Activated CD4-positive, alpha-beta memory T cell treated with anti-CD3 and anti-CD28 coated beads for 36 hours (primary cell): ENCODE data around the gene SOX1. TPM values are rescaled to one million over a fixed set of nuclear protein-coding genes. Genes with fewer than 3 reads are reported as not detected.

Source experiments
- CTCF ChIA-PET: fragments of 350-600 bp; sonication (Branson Sonifier 250); formaldehyde crosslinking; loops from one replicate; lab custom pipeline; 2021; ENCODE audit warnings: antibody characterized with exemption, inconsistent platforms; lab: Charles Lee
- POLR2A ChIA-PET: fragments of 350-600 bp; sonication (Branson Sonifier 250); formaldehyde crosslinking; loops from one replicate; lab custom pipeline; 2021; ENCODE audit warnings: antibody characterized with exemption; lab: Charles Lee
- DNase-seq: peaks from one replicate; pipeline ENCODE4 v3.0.0-alpha.2; 2020
- H3K27ac Mint-ChIP-seq: one replicate; pipeline ENCODE4 v1.8.0; 2021; ENCODE audit warnings: mixed read lengths
- H3K27me3 Mint-ChIP-seq: one replicate; pipeline ENCODE4 v1.8.0; 2021; ENCODE audit warnings: mixed read lengths
- H3K36me3 Mint-ChIP-seq: one replicate; pipeline ENCODE4 v1.8.0; 2021; ENCODE audit warnings: mixed read lengths
- H3K4me1 Mint-ChIP-seq: one replicate; pipeline ENCODE4 v1.8.0; 2021; ENCODE audit warnings: low read depth, mixed read lengths
- H3K4me3 Mint-ChIP-seq: one replicate; pipeline ENCODE4 v1.8.0; 2021; ENCODE audit warnings: mild to moderate bottlenecking, mixed read lengths
- H3K9me3 Mint-ChIP-seq: one replicate; pipeline ENCODE4 v1.8.0; 2021; ENCODE audit warnings: mixed read lengths
- intact Hi-C: fragments of 100-400 bp; cut with micrococcal nuclease; formaldehyde crosslinking; loops from one replicate; pipeline ENCODE4 v1.15.1; 2023
- total RNA-seq, 2 experiments: library from RNA; stranded (reverse); gene quantifications; one replicate each; pipeline ENCODE4 v1.2.3, GENCODE V29; 2021

The SOX1 gene
- total RNA-seq, 2 experiments from 2014 or later = not detected

DNA sequence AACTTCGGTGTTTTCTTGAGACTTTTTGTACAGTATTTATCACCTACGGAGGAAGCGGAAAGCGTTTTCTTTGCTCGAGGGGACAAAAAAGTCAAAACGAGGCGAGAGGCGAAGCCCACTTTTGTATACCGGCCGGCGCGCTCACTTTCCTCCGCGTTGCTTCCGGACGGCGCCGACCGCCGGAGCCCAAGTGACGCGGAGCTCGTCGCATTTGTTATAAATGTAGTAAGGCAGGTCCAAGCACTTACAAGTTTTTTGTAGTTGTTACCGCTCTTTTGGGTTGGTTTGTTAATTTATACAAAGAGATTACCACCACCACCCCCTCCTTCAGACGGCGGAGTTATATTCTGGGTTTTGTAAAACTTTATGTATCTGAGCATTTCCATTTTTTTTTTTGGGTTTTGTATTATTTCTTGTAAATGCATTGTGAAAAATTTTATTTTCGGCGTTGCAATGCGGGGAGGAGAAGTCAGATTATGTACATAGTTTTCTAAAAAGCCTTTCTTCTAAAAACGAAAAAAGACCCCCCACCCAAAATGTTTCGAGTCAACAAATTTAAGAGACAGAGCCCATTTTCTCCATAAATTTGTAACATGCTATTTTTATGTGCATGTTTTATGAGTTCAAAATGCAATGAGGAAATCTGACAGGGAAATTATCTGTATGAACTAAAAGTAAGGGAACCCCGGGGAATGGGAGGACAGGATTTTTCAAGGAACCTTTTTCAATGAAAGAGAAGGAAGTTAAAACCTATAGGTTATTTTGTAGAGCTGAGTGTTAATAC is 2.3 kb downstream of the SOX1 start:
- peak overlapping the region; percentile 21 for H3K4me3 Mint-ChIP-seq
- CTCF ChIA-PET = no interaction called here
- H3K27ac Mint-ChIP-seq = no peak overlapping the region
- H3K4me1 Mint-ChIP-seq = peaks cover 14% of the 10 kb centered on the region
- H3K9me3 Mint-ChIP-seq = no peaks in the 10 kb centered on the region
- peaks cover 12% of the 10 kb centered on the region for H3K36me3 Mint-ChIP-seq
- POLR2A ChIA-PET = no interaction called here
- intact Hi-C loops = no loop called here
- peaks cover 51% of the 10 kb centered on the region for H3K27me3 Mint-ChIP-seq
- no peak for DNase-seq

DNA sequence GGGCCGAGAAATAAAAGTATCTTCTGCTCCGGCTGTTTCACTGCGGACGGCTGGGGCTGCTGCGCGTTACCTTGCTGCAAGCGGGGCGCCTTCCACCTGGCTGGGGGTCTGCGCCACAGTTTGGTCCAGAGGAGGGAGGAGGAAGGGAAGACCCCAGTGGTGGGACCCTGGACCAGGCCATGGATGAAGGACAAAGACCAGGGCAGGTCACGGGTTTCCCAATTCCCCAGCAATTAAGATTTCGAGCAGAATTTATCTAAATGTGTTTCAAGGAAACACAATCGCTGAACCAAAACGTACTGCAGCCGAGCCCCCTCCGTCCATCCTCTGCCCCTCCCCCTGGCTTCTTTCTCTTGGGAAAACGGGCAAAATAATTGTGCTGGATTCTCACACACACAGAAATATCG is 2.9 kb downstream of the SOX1 start:
- ChIA-PET CTCF (no interaction called here), POLR2A (no interaction called here)
- Mint-ChIP-seq H3K36me3 (peaks cover 12% of the 10 kb centered on the region), H3K4me3 (no peak overlapping the region), H3K9me3 (no peaks in the 10 kb centered on the region), H3K27me3 (peaks cover 54% of the 10 kb centered on the region), H3K27ac (no peak overlapping the region), H3K4me1 (peaks cover 14% of the 10 kb centered on the region)
- intact Hi-C loops = no loop called here
- DNase-seq = no peak

DNA sequence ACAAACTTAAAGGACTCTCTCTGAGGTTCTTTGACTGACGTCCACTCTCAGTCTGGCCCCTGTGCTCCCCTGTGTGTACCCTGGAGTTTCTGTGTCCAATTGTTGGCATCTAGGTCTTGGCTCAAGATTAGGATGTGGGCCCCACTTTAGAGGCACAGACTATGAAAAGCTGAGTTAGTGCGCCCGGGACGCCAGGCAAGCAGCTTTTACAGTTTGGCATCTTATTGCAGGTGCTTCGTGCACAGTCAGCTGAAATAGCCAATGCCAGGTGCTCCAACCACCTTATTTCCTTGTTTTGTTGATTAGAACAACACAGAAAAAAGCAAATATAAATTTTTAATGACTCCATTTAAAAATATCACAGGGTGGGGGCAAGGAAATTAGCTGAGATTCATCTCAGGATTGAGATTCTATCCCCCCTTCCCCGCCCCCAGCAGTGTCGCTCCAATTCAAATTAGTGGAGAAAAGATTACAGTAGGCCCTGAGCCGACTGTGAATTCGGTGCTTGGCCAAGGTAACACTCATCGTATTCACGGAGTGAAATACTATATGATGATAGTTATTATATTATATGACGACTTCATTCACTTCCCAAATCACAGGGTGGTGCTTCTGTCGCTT is 4.3 kb downstream of the SOX1 start:
- ChIA-PET CTCF (no interaction called here), POLR2A (no interaction called here)
- no peak for DNase-seq
- intact Hi-C loops = no loop called here
- H3K36me3 Mint-ChIP-seq = peaks cover 12% of the 10 kb centered on the region
- H3K27me3 Mint-ChIP-seq = peaks cover 55% of the 10 kb centered on the region
- no peaks in the 10 kb centered on the region for H3K9me3 Mint-ChIP-seq
- H3K27ac Mint-ChIP-seq = no peak overlapping the region
- no peak overlapping the region for H3K4me3 Mint-ChIP-seq
- peaks cover 8% of the 10 kb centered on the region for H3K4me1 Mint-ChIP-seq

DNA sequence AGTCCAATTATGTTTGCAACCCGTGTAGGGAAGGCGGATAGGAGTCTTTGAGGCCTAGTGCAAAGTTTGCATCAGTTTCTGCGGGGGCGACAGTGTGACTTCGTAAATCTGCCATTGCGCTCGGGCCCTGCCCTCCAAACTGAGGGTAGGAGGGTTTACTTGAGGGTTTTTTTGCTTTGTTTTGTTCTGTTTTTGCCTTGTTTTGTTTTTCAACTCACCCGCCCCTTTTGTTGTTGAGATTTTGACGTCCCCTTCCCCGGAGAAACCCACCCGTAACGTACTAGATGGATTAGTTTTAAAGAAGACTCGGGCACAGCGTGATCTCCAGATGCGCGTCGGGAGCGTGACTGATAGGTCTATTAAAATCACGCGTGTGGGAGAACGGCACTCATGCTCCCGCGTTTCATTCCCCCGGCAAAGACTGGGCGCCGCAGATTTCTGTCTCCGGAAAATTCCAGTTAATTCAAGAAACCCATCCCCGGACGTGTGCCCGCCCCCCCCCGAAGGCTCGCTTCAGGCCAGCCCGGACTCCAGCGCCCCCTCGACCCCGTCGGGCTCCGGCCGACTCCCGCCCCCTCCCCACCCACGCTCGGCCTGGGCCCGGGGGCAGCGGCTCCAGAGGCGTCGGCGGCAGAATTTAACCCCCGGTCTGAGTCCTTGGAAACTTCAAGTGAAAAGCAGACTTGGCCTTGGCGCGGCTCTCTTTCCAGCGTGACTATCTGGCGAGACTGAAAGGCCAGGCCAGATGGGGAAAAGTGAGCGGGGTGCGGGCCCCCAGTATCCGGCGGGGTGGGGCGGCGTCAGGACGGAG is 5.0 kb downstream of the SOX1 start:
- POLR2A ChIA-PET = no interaction called here
- H3K27ac Mint-ChIP-seq = no peak overlapping the region
- H3K36me3 Mint-ChIP-seq = peaks cover 12% of the 10 kb centered on the region
- H3K9me3 Mint-ChIP-seq = no peaks in the 10 kb centered on the region
- H3K4me1 Mint-ChIP-seq = peaks cover 8% of the 10 kb centered on the region
- H3K27me3 Mint-ChIP-seq = peaks cover 59% of the 10 kb centered on the region
- CTCF ChIA-PET = no interaction called here
- DNase-seq = no peak
- H3K4me3 Mint-ChIP-seq = no peak overlapping the region
- intact Hi-C loops = no loop called here

DNA sequence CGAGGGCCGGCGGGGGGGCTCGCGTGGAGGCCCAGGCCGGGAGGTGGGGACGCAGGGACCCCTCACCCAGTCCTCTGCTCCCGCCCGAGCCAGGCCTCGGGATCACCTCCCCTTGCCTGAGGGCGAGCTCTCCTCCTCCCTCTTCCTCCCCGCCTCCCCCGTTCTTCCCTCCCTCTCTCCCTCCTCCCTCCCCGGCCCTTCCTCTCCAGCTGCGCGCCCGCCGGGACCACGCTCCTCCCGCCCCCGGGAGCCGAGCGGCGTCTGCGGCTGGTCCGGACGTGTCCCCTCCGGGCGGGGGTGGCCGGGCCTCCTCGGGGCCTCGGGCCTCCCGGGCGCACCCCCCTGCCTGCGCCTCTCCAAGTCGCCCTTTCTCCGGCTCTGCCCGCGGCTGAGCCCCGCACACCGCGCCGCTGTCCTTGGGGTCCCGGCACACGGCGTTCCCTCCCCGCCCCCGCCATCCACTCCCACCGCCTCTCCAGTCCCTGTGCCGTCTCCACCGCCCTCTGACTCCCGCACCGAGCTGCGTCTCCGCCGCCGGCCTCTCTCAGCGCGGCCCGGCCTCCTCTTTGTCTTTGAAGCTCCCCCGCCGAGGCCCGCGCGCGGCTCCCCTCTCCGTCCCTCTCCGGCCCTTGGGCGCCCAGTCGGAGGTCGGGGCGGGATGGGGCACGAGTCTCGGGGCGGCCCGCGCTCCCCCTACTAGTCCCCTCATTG is 5.7 kb downstream of the SOX1 start:
- CTCF ChIA-PET = no interaction called here
- Mint-ChIP-seq H3K4me1 (peaks cover 8% of the 10 kb centered on the region), H3K27ac (no peak overlapping the region), H3K4me3 (no peak overlapping the region), H3K27me3 (peaks cover 61% of the 10 kb centered on the region), H3K9me3 (no peaks in the 10 kb centered on the region), H3K36me3 (peaks cover 12% of the 10 kb centered on the region)
- POLR2A ChIA-PET = no interaction called here
- no peak for DNase-seq
- intact Hi-C loops = no loop called here

DNA sequence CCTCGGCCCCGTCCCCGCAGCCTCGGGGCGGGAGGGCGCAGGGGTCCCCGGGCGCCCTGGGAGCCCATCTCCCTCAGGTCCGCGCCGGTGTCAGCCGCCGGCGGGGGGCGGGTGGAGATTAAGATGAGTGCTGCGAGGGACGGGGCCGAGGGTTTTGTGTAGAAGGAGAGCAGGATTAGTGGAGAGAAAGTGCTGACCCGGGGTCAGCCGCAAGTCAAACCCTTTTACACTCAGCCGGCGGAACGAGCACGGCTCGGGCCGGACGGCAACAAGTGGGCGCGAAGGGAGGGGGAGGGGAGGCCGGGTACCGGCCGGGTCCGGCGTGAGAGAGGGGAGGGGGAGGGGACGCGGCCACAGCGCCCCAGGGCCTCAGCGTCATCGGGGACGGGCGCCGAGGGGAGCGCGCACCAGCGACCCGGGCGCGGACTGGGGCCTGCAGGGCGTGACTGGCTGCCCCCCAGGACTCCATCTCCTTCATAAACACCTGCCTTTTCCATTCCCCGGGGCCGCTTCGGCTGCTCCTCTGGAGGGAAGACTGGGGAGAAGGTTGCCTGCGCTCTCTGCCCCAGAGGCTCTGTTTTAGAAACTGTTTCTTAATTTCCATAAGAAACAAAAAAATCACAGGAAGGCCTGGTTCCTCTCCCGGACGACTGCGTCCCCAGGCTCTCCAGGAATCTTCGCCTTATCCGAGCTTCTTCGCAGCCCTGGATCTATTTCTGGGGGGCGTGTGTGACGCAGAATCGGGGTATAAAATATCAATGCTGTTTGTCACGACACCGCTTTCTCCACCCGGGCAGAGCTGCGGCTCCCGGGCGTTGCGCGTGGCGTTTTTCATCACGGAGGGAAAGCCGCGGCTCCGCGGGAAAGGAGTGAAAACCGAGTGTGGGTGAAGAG is 6.5 kb downstream of the SOX1 start:
- DNase-seq = no peak
- ChIA-PET POLR2A (no interaction called here), CTCF (no interaction called here)
- H3K36me3 Mint-ChIP-seq = peaks cover 12% of the 10 kb centered on the region
- no peak overlapping the region for H3K4me3 Mint-ChIP-seq
- no peak overlapping the region for H3K27ac Mint-ChIP-seq
- intact Hi-C loops = no loop called here
- peaks cover 8% of the 10 kb centered on the region for H3K4me1 Mint-ChIP-seq
- no peaks in the 10 kb centered on the region for H3K9me3 Mint-ChIP-seq
- H3K27me3 Mint-ChIP-seq = peaks cover 65% of the 10 kb centered on the region

DNA sequence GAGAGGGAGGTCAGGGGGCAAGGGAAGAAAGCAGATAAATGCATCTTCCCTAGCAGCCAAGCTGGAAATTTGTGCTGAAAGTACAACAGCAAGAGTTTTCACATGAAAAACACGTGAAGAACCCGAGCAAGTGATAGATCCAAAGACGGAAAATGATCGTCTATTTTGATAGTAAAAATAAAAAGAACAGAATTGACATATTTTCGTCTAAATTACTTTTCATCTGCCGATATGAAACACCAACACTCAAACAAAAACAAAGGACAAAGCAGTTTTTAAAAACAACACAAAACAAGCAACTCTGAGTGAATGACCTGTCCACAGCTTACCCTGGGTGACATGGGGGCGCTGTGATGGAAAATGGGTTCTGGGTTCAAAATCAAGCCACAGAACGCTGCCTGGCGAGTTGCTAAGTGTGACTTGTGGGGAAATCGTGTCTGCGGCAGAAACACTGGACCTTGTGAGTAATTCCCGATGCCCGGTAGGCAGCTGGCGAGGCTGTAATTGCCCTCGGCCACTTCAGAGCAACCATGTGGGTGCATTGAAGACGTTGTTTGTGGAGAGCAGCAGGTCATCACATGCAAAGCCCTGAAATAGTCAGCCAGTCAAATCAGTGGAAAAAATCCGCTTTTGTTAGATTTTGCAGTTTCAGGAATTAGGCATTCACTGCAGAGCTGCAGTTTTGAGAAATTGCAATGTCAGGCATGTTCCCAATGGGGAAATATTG is 7.4 kb downstream of the SOX1 start:
- Mint-ChIP-seq H3K9me3 (no peaks in the 10 kb centered on the region), H3K27ac (no peak overlapping the region), H3K27me3 (peaks cover 59% of the 10 kb centered on the region), H3K4me3 (no peak overlapping the region), H3K4me1 (peaks cover 8% of the 10 kb centered on the region), H3K36me3 (peaks cover 7% of the 10 kb centered on the region)
- DNase-seq = no peak
- CTCF ChIA-PET = no interaction called here
- POLR2A ChIA-PET = no interaction called here
- intact Hi-C loops = no loop called here

DNA sequence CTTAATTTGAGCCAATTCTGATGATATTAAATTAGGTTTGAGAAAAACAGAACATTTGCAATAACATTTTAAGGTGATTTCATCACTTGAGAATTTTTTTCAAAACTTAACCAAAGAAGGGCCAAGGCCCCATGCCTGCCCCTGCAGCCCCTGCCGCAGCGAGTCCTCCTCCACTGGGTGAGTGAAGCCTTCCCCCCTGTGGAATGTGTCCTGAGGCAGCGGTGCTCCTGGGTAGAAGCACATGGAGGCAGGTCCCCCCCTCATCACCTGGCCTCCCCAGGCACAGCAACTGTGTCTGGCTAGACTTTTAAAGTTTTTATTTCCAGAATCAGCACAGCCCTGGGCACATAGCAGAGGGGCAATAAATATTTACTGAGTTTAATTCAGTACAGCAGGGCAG is 10.8 kb downstream of the SOX1 start:
- peaks cover 3% of the 10 kb centered on the region for H3K9me3 Mint-ChIP-seq
- DNase-seq = no peak
- H3K4me3 Mint-ChIP-seq = no peak overlapping the region
- H3K27ac Mint-ChIP-seq = no peak overlapping the region
- H3K4me1 Mint-ChIP-seq = peaks cover 5% of the 10 kb centered on the region
- H3K27me3 Mint-ChIP-seq = peaks cover 44% of the 10 kb centered on the region
- POLR2A ChIA-PET = no interaction called here
- CTCF ChIA-PET = no interaction called here
- intact Hi-C loops = no loop called here
- no peaks in the 10 kb centered on the region for H3K36me3 Mint-ChIP-seq

DNA sequence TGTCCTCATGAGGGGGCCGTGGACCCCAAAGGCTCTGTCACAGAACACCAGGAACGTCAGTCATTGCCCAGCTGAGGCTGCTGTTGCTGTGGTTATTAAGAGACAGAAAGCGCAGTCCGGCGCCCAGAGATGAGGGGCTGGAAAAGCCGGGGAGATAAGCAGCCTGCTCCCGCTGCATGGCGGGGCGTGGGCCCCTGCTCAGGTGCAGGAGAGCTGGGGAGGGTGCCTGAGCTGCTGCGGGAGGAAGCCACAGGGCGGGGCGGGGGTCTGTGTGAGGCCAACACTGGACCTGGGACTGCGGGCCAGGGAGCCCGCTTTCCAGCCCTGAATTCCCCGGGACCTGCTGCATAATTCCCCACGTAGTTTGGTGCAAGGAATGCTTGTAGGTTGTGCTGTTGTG is 11.3 kb downstream of the SOX1 start:
- Mint-ChIP-seq H3K4me3 (no peak overlapping the region), H3K4me1 (peaks cover 5% of the 10 kb centered on the region), H3K9me3 (peaks cover 8% of the 10 kb centered on the region), H3K36me3 (no peaks in the 10 kb centered on the region), H3K27me3 (peaks cover 44% of the 10 kb centered on the region), H3K27ac (no peak overlapping the region)
- CTCF ChIA-PET = no interaction called here
- POLR2A ChIA-PET = no interaction called here
- intact Hi-C loops = no loop called here
- DNase-seq = no peak

DNA sequence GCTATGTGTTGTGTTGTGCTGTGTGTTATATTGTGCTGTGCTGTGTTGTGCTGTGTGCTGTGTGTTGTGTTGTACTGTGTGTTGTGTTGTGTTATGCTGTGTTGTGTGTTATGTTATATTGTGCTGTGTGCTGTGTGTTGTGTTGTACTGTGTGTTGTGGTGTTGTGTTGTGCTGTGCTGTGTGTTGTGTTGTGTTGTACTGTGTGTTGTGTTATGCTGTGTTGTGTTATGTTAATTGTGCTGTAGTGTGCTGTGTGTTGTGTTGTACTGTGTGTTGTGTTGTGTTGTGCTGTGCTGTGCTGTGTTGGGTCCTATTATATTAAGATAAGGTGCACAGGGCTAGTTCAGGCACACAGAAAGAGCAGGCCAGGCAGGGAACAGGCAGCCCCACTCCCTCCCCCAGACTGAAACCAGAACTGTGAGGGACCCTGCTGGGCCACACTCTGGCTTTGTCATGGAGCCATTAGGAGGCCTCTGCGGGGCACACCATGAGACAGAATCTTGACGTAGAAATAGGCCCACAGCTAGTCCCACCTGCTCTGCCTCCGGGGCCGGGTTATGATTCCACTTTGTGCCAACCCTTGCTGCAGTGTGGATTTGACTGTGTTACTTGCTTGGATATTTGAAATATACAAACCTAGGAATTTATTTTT is 12.1 kb downstream of the SOX1 start:
- peaks cover 2% of the 10 kb centered on the region for H3K36me3 Mint-ChIP-seq
- CTCF ChIA-PET = no interaction called here
- intact Hi-C loops = no loop called here
- POLR2A ChIA-PET = no interaction called here
- peaks cover 42% of the 10 kb centered on the region for H3K27me3 Mint-ChIP-seq
- peaks cover 16% of the 10 kb centered on the region for H3K9me3 Mint-ChIP-seq
- H3K4me1 Mint-ChIP-seq = peaks cover under 1% of the 10 kb centered on the region
- H3K27ac Mint-ChIP-seq = no peak overlapping the region
- DNase-seq = no peak
- H3K4me3 Mint-ChIP-seq = no peak overlapping the region
